ENCODE data around the gene RPL22L1.
"Not testable (repeated sequence)": the region's sequence is repeated elsewhere in the genome, so short reads cannot be mapped to it uniquely, and the experiment has no call there.

The RPL22L1 gene

DNA sequence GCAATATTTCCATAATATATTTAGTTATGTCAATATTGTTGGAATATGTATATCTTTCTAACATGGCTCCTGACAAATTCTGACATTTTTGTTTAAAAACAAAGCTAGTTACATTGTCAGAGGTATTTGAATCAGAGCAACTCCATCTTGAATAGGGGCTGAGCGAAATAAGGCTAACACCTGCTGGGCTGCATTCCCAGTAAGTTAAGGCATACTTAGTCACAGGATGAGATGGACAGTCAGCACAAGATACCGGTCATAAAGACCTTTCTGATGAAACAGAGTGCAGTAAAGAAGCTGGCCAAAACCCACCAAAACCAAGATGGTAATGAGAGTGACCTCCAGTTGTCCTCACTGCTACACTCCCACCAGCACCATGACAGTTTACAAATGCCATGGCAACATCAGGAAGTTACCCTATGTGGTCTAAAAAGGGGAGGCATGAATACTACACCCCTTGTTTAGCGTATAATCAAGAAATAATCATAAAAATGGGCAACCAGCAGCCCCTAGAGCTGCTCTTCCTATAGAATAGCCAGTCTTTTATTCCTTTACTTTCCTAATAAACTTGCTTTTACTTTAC lies 30.4 kb downstream of the RPL22L1 start:
- no peak for DNase-seq (ENCODE audit: extremely low spot score)
- POLR2A ChIA-PET = no interaction called here
- TF ChIP-seq, protein P1, sequence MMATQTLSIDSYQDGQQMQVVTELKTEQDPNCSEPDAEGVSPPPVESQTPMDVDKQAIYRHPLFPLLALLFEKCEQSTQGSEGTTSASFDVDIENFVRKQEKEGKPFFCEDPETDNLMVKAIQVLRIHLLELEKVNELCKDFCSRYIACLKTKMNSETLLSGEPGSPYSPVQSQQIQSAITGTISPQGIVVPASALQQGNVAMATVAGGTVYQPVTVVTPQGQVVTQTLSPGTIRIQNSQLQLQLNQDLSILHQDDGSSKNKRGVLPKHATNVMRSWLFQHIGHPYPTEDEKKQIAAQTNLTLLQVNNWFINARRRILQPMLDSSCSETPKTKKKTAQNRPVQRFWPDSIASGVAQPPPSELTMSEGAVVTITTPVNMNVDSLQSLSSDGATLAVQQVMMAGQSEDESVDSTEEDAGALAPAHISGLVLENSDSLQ (IDR thresholded peaks at IDR 0.05) = no peak
- TF ChIP-seq SUZ12 (IDR thresholded peaks at IDR 0.05) (no peak), FOXM1 (IDR thresholded peaks at IDR 0.05; ENCODE audit: borderline replicate concordance) (no peak)
- CTCF ChIA-PET = interaction anchor here (1.1 to 1.3 kb wide), 2 partner anchors 9 to 28 kb away, joined by 3 to 4 read pairs; no protein-coding TSS in a partner anchor

DNA sequence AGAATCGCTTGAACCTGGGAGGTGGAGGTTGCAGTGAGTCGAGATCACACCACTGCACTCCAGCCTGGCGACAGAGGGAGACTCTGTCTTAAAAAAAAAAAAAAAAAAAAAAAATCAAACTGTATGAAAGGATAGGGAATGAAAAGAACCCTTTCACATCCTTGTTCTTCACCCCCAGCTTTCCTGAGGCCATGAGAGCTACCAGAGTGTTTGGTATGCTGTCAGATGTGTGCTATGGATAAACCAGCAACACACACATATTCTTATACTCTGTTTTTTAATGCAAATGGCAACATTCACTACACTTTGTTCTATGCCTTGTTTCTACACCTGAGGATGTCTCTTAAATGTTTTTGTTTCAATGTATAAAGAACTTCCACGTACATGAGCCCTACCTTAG lies 33.5 kb downstream of the RPL22L1 start:
- no peak for DNase-seq (ENCODE audit: extremely low spot score)
- POLR2A ChIA-PET = no interaction called here
- CTCF ChIA-PET = no interaction called here
- TF ChIP-seq TARDBP (IDR thresholded peaks at IDR 0.05) (no peak), BHLHE40 (IDR thresholded peaks at IDR 0.05; ENCODE audit: borderline replicate concordance) (no peak), L3MBTL2 (conservative IDR thresholded peaks at IDR 0.05) (no peak), LEF1 (IDR thresholded peaks at IDR 0.05; ENCODE audit: borderline replicate concordance) (no peak), ARNT (IDR thresholded peaks at IDR 0.05) (no peak), ZNF384 (IDR thresholded peaks at IDR 0.05) (no peak), FOXM1 (IDR thresholded peaks at IDR 0.05; ENCODE audit: borderline replicate concordance) (no peak)

DNA sequence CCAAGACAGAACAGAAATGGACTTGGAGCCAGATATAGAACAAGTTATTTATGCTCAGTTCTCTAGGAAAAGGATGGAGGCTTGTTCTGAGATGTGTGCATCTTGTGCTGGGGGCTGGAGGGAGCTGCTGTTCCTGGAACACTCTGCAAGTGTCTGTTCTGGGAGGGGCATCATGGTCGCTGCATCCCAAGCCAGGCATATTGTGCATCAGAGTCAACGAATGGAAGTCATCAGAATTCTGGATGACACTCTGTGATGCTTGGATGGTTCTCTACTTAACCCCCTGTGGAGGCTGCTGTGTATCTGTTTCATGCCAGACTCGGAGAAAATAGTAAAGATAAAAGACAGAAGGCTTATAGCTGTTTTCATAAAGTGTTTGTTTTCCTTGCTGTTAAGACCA lies 34.7 kb downstream of the RPL22L1 start:
- no peak for DNase-seq (ENCODE audit: extremely low spot score)

DNA sequence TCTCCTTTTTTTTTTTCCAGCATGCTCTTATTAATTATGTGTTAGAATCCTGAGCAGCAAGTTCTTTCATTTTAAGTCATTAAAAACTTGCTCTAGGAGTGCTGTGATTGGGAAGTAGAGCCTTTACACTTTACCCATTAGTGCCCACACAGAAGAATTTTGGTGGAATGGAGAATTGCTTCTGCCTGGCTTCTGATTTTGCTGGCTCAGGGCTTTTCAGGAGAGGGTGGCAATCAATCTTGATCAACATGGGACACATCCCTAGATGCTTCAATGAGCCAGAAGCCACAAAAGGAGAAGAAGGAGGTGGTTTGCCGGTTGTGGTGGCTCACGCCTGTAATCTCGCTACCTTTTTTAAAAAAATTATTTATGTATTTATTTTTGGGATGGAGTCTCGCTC lies 39.4 kb downstream of the RPL22L1 start:
- DNase-seq (ENCODE audit: extremely low spot score) = no peak
- POLR2A ChIA-PET = no interaction called here
- TF ChIP-seq ELF4 (IDR thresholded peaks at IDR 0.05) (no peak), FOXM1 (IDR thresholded peaks at IDR 0.05; ENCODE audit: borderline replicate concordance) (no peak), LEF1 (IDR thresholded peaks at IDR 0.05; ENCODE audit: borderline replicate concordance) (no peak), FOXA1 (IDR thresholded peaks at IDR 0.05) (no peak), HDGF (IDR thresholded peaks at IDR 0.05; ENCODE audit: borderline replicate concordance) (no peak), SP1 (IDR thresholded peaks at IDR 0.05) (no peak), CTBP1 (IDR thresholded peaks at IDR 0.05; ENCODE audit: borderline replicate concordance) (no peak)
- CTCF ChIA-PET = no interaction called here

More for the DNA sequence above, 34.7 kb downstream of the RPL22L1 start:
- CTCF ChIA-PET = no interaction called here
- TF ChIP-seq FOXA1 (IDR thresholded peaks at IDR 0.05) = no peak
- no peak for TF ChIP-seq NFRKB (IDR thresholded peaks at IDR 0.05)
- TF ChIP-seq FOXM1 (IDR thresholded peaks at IDR 0.05; ENCODE audit: borderline replicate concordance) = no peak
- TF ChIP-seq FOXK2 (IDR thresholded peaks at IDR 0.05) = no peak
- TF ChIP-seq ZNF384 (IDR thresholded peaks at IDR 0.05) = no peak
- TF ChIP-seq LEF1 (IDR thresholded peaks at IDR 0.05; ENCODE audit: borderline replicate concordance) = no peak
- TF ChIP-seq L3MBTL2 (conservative IDR thresholded peaks at IDR 0.05) = no peak
- no peak for TF ChIP-seq TARDBP (IDR thresholded peaks at IDR 0.05)
- TF ChIP-seq ARNT (IDR thresholded peaks at IDR 0.05) = no peak
- POLR2A ChIA-PET = no interaction called here

DNA sequence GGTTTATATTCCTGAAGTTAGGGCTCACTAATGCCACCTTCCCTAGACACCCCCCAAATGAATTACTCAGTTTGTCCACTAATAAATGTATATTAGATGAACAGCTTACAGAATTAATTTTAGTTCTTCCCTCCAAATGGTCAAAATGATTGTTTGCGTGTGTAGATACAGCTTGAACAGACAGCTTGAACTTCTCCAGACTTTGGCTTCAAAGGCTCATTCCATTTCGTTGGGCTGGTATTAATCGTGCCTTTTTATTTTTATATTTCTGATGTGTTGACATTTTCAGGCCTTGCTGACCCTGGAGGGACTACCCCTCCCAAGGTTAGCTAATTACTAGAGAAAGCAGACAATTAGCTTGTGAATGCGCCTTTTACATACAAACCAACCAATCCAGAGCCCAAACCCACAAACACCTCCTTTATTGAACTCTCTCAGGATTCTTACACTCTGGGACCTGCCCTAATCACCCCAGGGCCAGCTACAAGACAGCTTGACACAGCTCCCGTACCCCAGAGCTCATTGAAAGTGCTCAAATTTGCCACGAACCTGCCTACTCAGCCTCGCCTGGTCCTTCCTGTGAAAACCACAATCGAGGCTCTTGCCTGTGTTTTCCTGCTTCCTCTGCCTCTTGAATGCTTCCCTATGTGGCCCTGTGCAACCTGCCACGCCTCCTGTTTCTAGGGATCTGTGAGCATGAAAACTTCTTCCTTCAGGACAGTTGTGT lies 40.3 kb downstream of the RPL22L1 start:
- TF ChIP-seq ARNT (IDR thresholded peaks at IDR 0.05) = no peak
- TF ChIP-seq L3MBTL2 (conservative IDR thresholded peaks at IDR 0.05) = no peak
- no peak for TF ChIP-seq LEF1 (IDR thresholded peaks at IDR 0.05; ENCODE audit: borderline replicate concordance)
- no peak for TF ChIP-seq ELF4 (IDR thresholded peaks at IDR 0.05)
- no peak for TF ChIP-seq FOXM1 (IDR thresholded peaks at IDR 0.05; ENCODE audit: borderline replicate concordance)
- no peak for TF ChIP-seq NFRKB (IDR thresholded peaks at IDR 0.05)
- no peak for TF ChIP-seq CTBP1 (IDR thresholded peaks at IDR 0.05; ENCODE audit: borderline replicate concordance)
- no peak for TF ChIP-seq HDGF (IDR thresholded peaks at IDR 0.05; ENCODE audit: borderline replicate concordance)
- no peak for TF ChIP-seq FOXK2 (IDR thresholded peaks at IDR 0.05)
- no peak for TF ChIP-seq FOXA1 (IDR thresholded peaks at IDR 0.05)
- TF ChIP-seq TARDBP (IDR thresholded peaks at IDR 0.05) = no peak
- TF ChIP-seq ZNF384 (IDR thresholded peaks at IDR 0.05) = no peak
- no peak for TF ChIP-seq SP1 (IDR thresholded peaks at IDR 0.05)
- TF ChIP-seq, protein P1 (IDR thresholded peaks at IDR 0.05) = no peak
- TF ChIP-seq SUZ12 (IDR thresholded peaks at IDR 0.05) = no peak
- TF ChIP-seq BHLHE40 (IDR thresholded peaks at IDR 0.05; ENCODE audit: borderline replicate concordance) = no peak
- ChIA-PET POLR2A (no interaction called here), CTCF (no interaction called here)
- no peak for DNase-seq (ENCODE audit: extremely low spot score)

DNA sequence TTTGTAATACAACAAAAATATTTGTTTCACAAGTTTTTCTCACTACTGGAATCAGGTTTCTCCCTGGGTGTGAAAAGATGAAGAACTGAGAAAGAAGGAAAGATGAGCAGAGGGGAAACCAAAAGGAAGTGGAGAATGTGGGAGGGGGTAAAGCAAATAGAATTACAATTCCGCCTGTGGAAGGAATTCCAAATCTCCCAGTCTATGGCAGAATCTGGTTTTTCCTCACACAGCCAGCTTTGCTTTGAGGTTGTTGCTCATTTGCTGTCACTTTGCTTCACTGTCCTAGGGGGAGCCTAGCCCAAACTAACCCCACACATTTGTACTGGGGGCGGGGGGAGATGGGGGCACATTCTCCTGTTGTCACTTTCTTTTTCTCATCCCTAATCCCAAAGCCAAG lies 43.9 kb downstream of the RPL22L1 start:
- POLR2A ChIA-PET = no interaction called here
- DNase-seq (ENCODE audit: extremely low spot score) = no peak
- CTCF ChIA-PET = no interaction called here
- TF ChIP-seq ZNF384 (IDR thresholded peaks at IDR 0.05) = no peak
- TF ChIP-seq TARDBP (IDR thresholded peaks at IDR 0.05) = no peak
- no peak for TF ChIP-seq FOXM1 (IDR thresholded peaks at IDR 0.05; ENCODE audit: borderline replicate concordance)
- TF ChIP-seq L3MBTL2 (conservative IDR thresholded peaks at IDR 0.05) = no peak

DNA sequence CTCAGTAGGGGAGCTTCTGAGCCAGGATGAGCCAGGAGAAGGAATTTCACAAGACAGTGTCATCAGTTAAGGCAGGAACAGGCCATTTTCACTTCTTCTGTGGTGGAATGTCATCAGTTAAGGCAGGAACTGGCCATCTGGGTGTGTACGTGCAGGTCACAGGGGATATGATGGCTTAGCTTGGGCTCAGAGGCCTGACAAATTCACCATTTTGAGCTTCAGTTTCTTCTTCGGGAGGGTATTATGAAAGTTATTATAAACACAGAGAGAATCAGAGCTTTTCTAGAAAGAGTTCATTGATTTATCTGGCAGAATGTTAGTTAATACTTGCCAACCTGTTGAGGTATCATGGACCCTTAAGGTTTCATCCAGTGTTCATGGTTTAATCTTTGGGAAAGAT lies 46.4 kb downstream of the RPL22L1 start:
- DNase-seq (ENCODE audit: extremely low spot score); POLR2A ChIA-PET; CTCF ChIA-PET: not testable (repeated sequence)

DNA sequence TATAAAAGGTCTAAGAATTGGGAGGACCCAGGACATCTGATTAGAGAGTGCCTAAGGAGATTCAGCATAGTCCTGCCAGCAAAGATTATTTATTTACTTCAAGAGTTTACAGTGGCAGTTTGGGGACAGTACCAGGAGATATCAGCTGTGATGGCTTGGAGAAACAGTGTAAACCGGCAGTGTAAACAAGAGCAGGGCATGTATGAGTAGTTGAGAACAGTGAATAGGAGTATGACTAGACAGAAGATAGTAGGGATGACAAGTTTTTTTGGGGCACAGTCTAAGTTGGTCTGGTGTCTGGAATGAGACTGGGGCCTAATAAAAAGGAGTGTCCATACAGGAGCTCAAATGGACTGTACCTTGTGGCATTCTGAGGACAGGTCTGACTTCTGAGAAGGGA lies 51.7 kb downstream of the RPL22L1 start:
- DNase-seq (ENCODE audit: extremely low spot score); CTCF ChIA-PET; POLR2A ChIA-PET: not testable (repeated sequence)

DNA sequence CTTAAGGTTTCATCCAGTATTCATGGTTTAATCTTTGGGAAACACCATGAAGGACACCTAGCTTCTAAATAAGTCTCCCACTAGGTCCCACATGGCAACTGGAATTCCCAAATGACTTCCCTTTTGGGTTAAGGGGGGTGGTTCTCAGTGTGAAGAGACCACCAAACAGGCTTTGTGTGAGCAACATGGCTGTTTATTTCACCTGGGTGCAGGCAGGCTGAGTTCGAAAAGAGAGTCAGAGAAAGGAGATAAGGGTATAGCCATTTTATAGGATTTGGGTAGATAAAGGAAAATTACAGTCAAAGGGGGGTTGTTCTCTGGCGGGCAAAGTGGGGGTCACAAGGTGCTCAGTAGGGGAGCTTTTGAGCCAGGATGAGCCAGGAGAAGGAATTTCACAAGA lies 52.5 kb downstream of the RPL22L1 start:
- DNase-seq (ENCODE audit: extremely low spot score); CTCF ChIA-PET; POLR2A ChIA-PET: not testable (repeated sequence)

All from HEK293T (cell line).